Ectodermal cell (in vitro differentiated cells): ENCODE results near the gene PCBP3.

Source experiments
- H3K27ac ChIP-seq: 2 replicates; pipeline ENCODE4 v1.7.0; 2013; ENCODE audit warnings: mild to moderate bottlenecking, low read depth, low read length; ENCODE audit not compliant: insufficient read depth, poor library complexity, severe bottlenecking
- H3K27me3 ChIP-seq: 2 replicates; pipeline ENCODE4 v1.7.0; 2013; ENCODE audit warnings: mild to moderate bottlenecking, low read length; ENCODE audit not compliant: insufficient read depth, control insufficient read depth, poor library complexity, severe bottlenecking
- H3K36me3 ChIP-seq: one replicate; pipeline ENCODE4 v1.7.0; 2013; ENCODE audit warnings: low read length; ENCODE audit not compliant: control insufficient read depth, insufficient read depth
- H3K4me1 ChIP-seq: one replicate; pipeline ENCODE4 v1.7.0; 2013; ENCODE audit warnings: low read length; ENCODE audit not compliant: control insufficient read depth, insufficient read depth
- H3K4me3 ChIP-seq: 2 replicates; pipeline ENCODE4 v1.7.0; 2013; ENCODE audit warnings: low read depth, low read length, control low read depth; ENCODE audit not compliant: insufficient read depth
- H3K9me3 ChIP-seq: 2 replicates; pipeline ENCODE4 v1.7.0; 2013; ENCODE audit warnings: mild to moderate bottlenecking, low read length, moderate library complexity; ENCODE audit not compliant: control insufficient read depth
- WGBS, 2 experiments: methylation state at CpG; one replicate each; pipeline ENCODE4 v1.1.7; 2013; ENCODE audit warnings: missing lambda C conversion rate in 2 of 2; 5-methylcytosine and 5-hydroxymethylcytosine counted together

The PCBP3 gene

GRCh38 chr21:45753445-45753844, 109.9 kb downstream of the PCBP3 start:
- no peaks in the 10 kb centered on the region for H3K36me3 ChIP-seq
- no peak overlapping the region for H3K4me3 ChIP-seq
- no peaks in the 10 kb centered on the region for H3K27me3 ChIP-seq
- no CpG with 5 or more reads among the region's 1 CpG for WGBS, 2 experiments
- peaks cover 2% of the 10 kb centered on the region for H3K9me3 ChIP-seq
- H3K27ac ChIP-seq: no peak overlapping the region
- H3K4me1 ChIP-seq: no peaks in the 10 kb centered on the region

GRCh38 chr21:45756029-45756428, 112.5 kb downstream of the PCBP3 start:
- Histone ChIP-seq H3K9me3 (peaks cover 2% of the 10 kb centered on the region), H3K4me3 (no peak overlapping the region), H3K36me3 (no peaks in the 10 kb centered on the region), H3K27ac (no peak overlapping the region), H3K4me1 (no peaks in the 10 kb centered on the region), H3K27me3 (no peaks in the 10 kb centered on the region)
- WGBS, 2 experiments: 94 to 100% methylated on average over 1 of the region's 1 CpG

- WGBS, 2 experiments: 100% methylated on average over 1 of the region's 2 CpGs; no CpG with 5 or more reads in 1 of the 2 experiments
- peaks cover 2% of the 10 kb centered on the region for H3K9me3 ChIP-seq
These were observed 113.1 kb downstream of the PCBP3 start for GRCh38 chr21:45756669-45757068.

GRCh38 chr21:45761704-45762103, 118.2 kb downstream of the PCBP3 start:
- Histone ChIP-seq H3K4me3 (no peak overlapping the region), H3K36me3 (no peaks in the 10 kb centered on the region), H3K27me3 (no peaks in the 10 kb centered on the region), H3K9me3 (no peaks in the 10 kb centered on the region), H3K27ac (no peak overlapping the region), H3K4me1 (no peaks in the 10 kb centered on the region)
- 93 to 95% methylated on average over 11 of the region's 11 CpGs for WGBS, 2 experiments

More at GRCh38 chr21:45756669-45757068, 113.1 kb downstream of the PCBP3 start:
- Histone ChIP-seq H3K4me3 (no peak overlapping the region), H3K27me3 (no peaks in the 10 kb centered on the region), H3K36me3 (no peaks in the 10 kb centered on the region), H3K27ac (no peak overlapping the region), H3K4me1 (no peaks in the 10 kb centered on the region)

GRCh38 chr21:45763074-45763473, 119.5 kb downstream of the PCBP3 start:
- Histone ChIP-seq H3K9me3 (no peaks in the 10 kb centered on the region), H3K27ac (no peak overlapping the region), H3K4me3 (no peak overlapping the region), H3K4me1 (no peaks in the 10 kb centered on the region), H3K27me3 (no peaks in the 10 kb centered on the region), H3K36me3 (no peaks in the 10 kb centered on the region)
- 94 to 95% methylated on average over 19 of the region's 19 CpGs for WGBS, 2 experiments

- H3K27ac ChIP-seq: no peak overlapping the region
- H3K4me1 ChIP-seq: no peaks in the 10 kb centered on the region
- H3K27me3 ChIP-seq: no peaks in the 10 kb centered on the region
- no peaks in the 10 kb centered on the region for H3K9me3 ChIP-seq
- no peak overlapping the region for H3K4me3 ChIP-seq
- 94 to 95% methylated on average over 20 of the region's 20 CpGs for WGBS, 2 experiments
- H3K36me3 ChIP-seq: no peaks in the 10 kb centered on the region
These were observed 120.0 kb downstream of the PCBP3 start for GRCh38 chr21:45763506-45763905.

GRCh38 chr21:45764792-45765191, 121.3 kb downstream of the PCBP3 start:
- Histone ChIP-seq H3K4me3 (no peak overlapping the region), H3K27ac (no peak overlapping the region), H3K36me3 (no peaks in the 10 kb centered on the region), H3K27me3 (no peaks in the 10 kb centered on the region), H3K9me3 (no peaks in the 10 kb centered on the region), H3K4me1 (no peaks in the 10 kb centered on the region)
- WGBS, 2 experiments: 96% methylated on average over 9 of the region's 9 CpGs

- no peaks in the 10 kb centered on the region for H3K4me1 ChIP-seq
- no peak overlapping the region for H3K27ac ChIP-seq
- no peaks in the 10 kb centered on the region for H3K27me3 ChIP-seq
- H3K9me3 ChIP-seq: no peaks in the 10 kb centered on the region
- no peak overlapping the region for H3K4me3 ChIP-seq
- WGBS, 2 experiments: 95 to 96% methylated on average over 12 of the region's 12 CpGs
- H3K36me3 ChIP-seq: no peaks in the 10 kb centered on the region
These were observed 121.8 kb downstream of the PCBP3 start for GRCh38 chr21:45765375-45765774.

- WGBS, 2 experiments: 95 to 96% methylated on average over 14 of the region's 14 CpGs
- no peaks in the 10 kb centered on the region for H3K4me1 ChIP-seq
- no peak overlapping the region for H3K27ac ChIP-seq
- no peaks in the 10 kb centered on the region for H3K27me3 ChIP-seq
- H3K36me3 ChIP-seq: no peaks in the 10 kb centered on the region
- H3K4me3 ChIP-seq: no peak overlapping the region
- no peaks in the 10 kb centered on the region for H3K9me3 ChIP-seq
These were observed 122.5 kb downstream of the PCBP3 start for GRCh38 chr21:45766055-45766454.

GRCh38 chr21:45766501-45766900, 123.0 kb downstream of the PCBP3 start:
- Histone ChIP-seq H3K9me3 (no peaks in the 10 kb centered on the region), H3K27me3 (no peaks in the 10 kb centered on the region), H3K4me3 (no peak overlapping the region), H3K27ac (no peak overlapping the region), H3K36me3 (no peaks in the 10 kb centered on the region), H3K4me1 (no peaks in the 10 kb centered on the region)
- 92 to 93% methylated on average over 5 of the region's 5 CpGs for WGBS, 2 experiments
